Activated naive CD4-positive, alpha-beta T cell treated with anti-CD3 and anti-CD28 coated beads, Interleukin-2, amount 50 U/mL, for 72 hours (primary cell): ENCODE data around the gene SEC31B. TPM values are rescaled to one million over a fixed set of nuclear protein-coding genes. Genes with fewer than 3 reads are reported as not detected.

Experiments used
- ATAC-seq, 2 donors: fragments of 150-1000 bp; cut with Tn5 transposase; 2 replicates each; pipeline ENCODE4 v1.10.0; 2021; ENCODE audit warnings: mild to moderate bottlenecking in 2 of 2, moderate library complexity in 2 of 2
- DNase-seq, 2 donors: peaks; one replicate each; pipeline ENCODE4 v3.0.0; 2021 to 2022; ENCODE audit warnings: low spot score in 2 of 2
- H3K27ac Mint-ChIP-seq, 2 donors: one replicate each; pipeline ENCODE4 v1.8.0; 2022; ENCODE audit warnings: mild to moderate bottlenecking in 2 of 2, mixed read lengths in 2 of 2
- H3K36me3 Mint-ChIP-seq, 2 donors: one replicate each; pipeline ENCODE4 v1.8.0; 2022; ENCODE audit warnings: mixed read lengths in 2 of 2
- H3K9me3 Mint-ChIP-seq, 2 donors: one replicate each; pipeline ENCODE4 v1.8.0; 2022; ENCODE audit warnings: mixed read lengths in 2 of 2
- total RNA-seq, 2 donors: library from RNA; stranded (reverse); gene quantifications; one replicate each; pipeline ENCODE4 v1.2.3, GENCODE V29; 2022

Gene SEC31B
- total RNA-seq, 2 donors from 2014 or later, result 60.8 to 121 TPM

- DNase-seq, result peak; percentile 87 to 92
- Mint-ChIP-seq H3K27ac (peak within 1 kb of the TSS in 1 of 2 donors; percentile 52), H3K36me3 (peaks cover 8 to 11% of the 10 kb centered on the region in 2 donors), H3K9me3 (no peaks in the 10 kb centered on the region)
- peak; percentile 86 to 98 for ATAC-seq
Measured at GRCh38 chr10:100535715-100536353, 16.2 kb upstream of the SEC31B start, which contains the start of gene HIF1AN. Gene HIF1AN, plus strand, starts transcription at chr10:100535943. Its CDS starts 16 bp downstream, at chr10:100535959.

- Mint-ChIP-seq H3K36me3 (peaks cover 8 to 11% of the 10 kb centered on the region in 2 donors), H3K9me3 (no peaks in the 10 kb centered on the region), H3K27ac (no peak overlapping the region)
- DNase-seq (no peak), ATAC-seq (peak; percentile 9 to 12)
Measured at GRCh38 chr10:100535338-100535714, 15.7 kb upstream of the SEC31B start.

DNA sequence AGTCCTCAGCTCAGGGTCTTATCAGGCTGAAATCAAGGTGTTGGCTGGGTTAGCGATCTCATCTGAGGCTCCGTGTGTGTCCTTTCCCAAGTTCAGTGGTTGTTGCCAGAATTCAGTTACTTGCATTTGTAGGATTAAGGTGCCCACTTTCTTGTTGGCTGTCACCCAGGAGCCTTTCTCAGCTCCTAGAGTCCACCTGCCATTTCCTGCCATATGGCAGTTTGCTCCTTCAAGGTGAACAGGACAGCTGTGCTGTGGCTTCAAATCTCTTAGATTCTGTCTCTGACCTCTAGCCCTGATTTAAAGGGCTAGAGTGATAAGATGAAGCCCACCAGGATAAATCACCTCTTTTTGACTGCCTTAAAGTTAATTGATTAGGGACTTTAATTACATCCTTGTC lies 15.1 kb upstream of the SEC31B start:
- ATAC-seq (no peak), DNase-seq (no peak)
- no peaks in the 10 kb centered on the region for H3K9me3 Mint-ChIP-seq
- no peak overlapping the region for H3K27ac Mint-ChIP-seq
- H3K36me3 Mint-ChIP-seq, result peaks cover 14 to 17% of the 10 kb centered on the region in 2 donors

GRCh38 chr10:100531761-100532160 lies 12.1 kb upstream of the SEC31B start:
- H3K9me3 Mint-ChIP-seq, result no peaks in the 10 kb centered on the region
- DNase-seq (no peak), ATAC-seq (peak in 1 of 2 donors; percentile 69)
- H3K27ac Mint-ChIP-seq, result no peak overlapping the region
- H3K36me3 Mint-ChIP-seq, result peaks cover 22 to 23% of the 10 kb centered on the region in 2 donors

GRCh38 chr10:100529475-100530298 lies 10.0 kb upstream of the SEC31B start, which contains the start of gene NDUFB8:
Gene NDUFB8, minus strand, starts transcription at chr10:100529871. Its CDS starts 20 bp downstream, at chr10:100529851.
- DNase-seq (peak; percentile 88 to 91), ATAC-seq (peak; percentile 64 to 78)
- no peaks in the 10 kb centered on the region for H3K9me3 Mint-ChIP-seq
- peak within 1 kb of the TSS; percentile 96 for H3K27ac Mint-ChIP-seq
- H3K36me3 Mint-ChIP-seq, result peaks cover 31 to 35% of the 10 kb centered on the region in 2 donors

- Mint-ChIP-seq H3K27ac (peak overlapping the region; percentile 96), H3K36me3 (peaks cover 31 to 35% of the 10 kb centered on the region in 2 donors), H3K9me3 (no peaks in the 10 kb centered on the region)
- DNase-seq (no peak), ATAC-seq (peak in 1 of 2 donors; percentile 9)
Measured at GRCh38 chr10:100528921-100529474, 9.3 kb upstream of the SEC31B start.

- no peaks in the 10 kb centered on the region for H3K9me3 Mint-ChIP-seq
- DNase-seq (no peak), ATAC-seq (peak; percentile 48 to 72)
- peak overlapping the region; percentile 96 for H3K27ac Mint-ChIP-seq
- H3K36me3 Mint-ChIP-seq, result peaks cover 31 to 35% of the 10 kb centered on the region in 2 donors
Measured at GRCh38 chr10:100528123-100528886, 8.6 kb upstream of the SEC31B start.

DNA sequence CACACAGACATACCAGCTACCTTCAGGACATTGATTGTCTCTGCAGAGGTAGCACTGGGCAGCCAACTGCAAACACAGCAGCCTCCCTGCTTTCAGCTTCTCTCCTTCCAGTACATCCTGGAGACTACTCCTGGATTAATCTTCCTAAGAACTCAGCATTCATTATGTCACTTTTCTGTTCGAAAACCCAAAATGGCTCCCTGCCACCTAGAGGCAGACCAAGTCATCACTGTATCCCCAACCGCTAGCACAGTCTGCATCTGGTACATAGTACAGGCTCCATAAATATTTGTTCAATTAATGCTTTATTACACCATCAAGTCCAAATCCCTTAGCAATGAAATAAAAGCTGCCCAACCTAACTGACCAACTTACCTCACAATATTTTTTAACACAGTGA lies 5.0 kb upstream of the SEC31B start:
- H3K36me3 Mint-ChIP-seq, result peaks cover 24 to 28% of the 10 kb centered on the region in 2 donors
- no peak for DNase-seq
- ATAC-seq, result no peak
- no peaks in the 10 kb centered on the region for H3K9me3 Mint-ChIP-seq
- peak overlapping the region in 1 of 2 donors; percentile 23 for H3K27ac Mint-ChIP-seq

- Mint-ChIP-seq H3K36me3 (peaks cover 20 to 24% of the 10 kb centered on the region in 2 donors), H3K9me3 (no peaks in the 10 kb centered on the region), H3K27ac (peak overlapping the region; percentile 23 to 72)
- no peak for ATAC-seq
- no peak for DNase-seq
Measured at GRCh38 chr10:100524206-100524605, 4.5 kb upstream of the SEC31B start.

DNA sequence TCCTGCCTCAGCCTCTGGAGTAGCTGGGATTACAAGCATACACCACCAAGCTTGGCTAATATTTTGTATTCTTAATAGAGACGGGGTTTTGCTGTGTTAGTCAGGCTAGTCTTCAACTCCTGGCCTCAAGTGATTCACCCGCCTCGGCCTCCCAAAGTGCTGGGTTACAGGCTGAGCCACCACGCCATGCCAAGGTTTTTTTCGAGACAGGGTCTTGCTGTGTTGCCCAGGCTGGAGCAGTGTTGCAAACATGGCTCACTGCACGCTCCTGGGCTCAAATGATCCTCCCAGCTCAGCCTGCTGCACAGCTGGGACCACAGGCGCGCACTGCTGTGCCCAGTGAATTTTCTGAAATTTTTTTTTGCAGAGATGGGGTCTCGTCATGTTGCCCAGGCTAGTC lies 3.3 kb upstream of the SEC31B start:
- no peak for ATAC-seq
- DNase-seq, result no peak
- Mint-ChIP-seq H3K9me3 (no peaks in the 10 kb centered on the region), H3K36me3 (peaks cover 10 to 16% of the 10 kb centered on the region in 2 donors), H3K27ac (no peak overlapping the region)

DNA sequence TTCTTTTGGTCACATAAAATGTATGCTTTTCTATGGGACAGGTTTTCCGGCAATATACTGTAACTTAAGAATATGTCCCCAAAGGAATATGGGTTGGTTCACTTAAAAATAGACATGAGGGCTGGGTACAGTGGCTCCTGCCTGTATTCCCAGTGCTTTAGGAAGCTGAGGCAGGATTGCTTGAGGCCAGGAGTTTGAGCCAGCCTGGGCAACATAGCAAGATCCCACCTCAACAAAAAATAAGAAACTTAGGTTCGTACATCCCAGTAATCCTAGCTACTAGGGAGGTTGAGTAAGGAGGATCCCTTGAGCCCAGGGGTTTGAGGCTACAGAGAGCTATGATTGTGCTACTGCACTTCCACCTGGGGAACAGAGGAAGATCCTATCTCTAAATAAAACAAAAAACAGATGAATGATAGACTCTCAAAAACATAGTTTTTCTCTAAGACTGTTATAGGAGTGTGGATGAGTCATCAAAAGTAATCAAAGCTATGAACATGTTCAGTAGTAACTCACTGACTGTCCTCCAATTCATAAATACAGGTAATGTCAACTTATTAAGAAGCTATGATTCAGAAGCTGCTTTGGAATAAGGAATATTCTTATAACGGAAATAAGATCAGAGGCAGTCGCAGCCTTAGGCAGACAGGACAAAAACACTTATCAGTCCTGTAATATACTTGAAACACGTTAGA lies 2.6 kb upstream of the SEC31B start:
- Mint-ChIP-seq H3K27ac (no peak overlapping the region), H3K36me3 (peaks cover 10 to 23% of the 10 kb centered on the region in 2 donors)
- no peak for ATAC-seq

GRCh38 chr10:100520811-100521210 lies 1.1 kb upstream of the SEC31B start:
- H3K36me3 Mint-ChIP-seq, result peaks cover 10 to 17% of the 10 kb centered on the region in 2 donors
- no peak for DNase-seq
- H3K9me3 Mint-ChIP-seq, result no peaks in the 10 kb centered on the region
- no peak for ATAC-seq
- peak overlapping the region in 1 of 2 donors; percentile 29 for H3K27ac Mint-ChIP-seq

More for the DNA sequence above, 2.6 kb upstream of the SEC31B start:
- no peak for DNase-seq
- no peaks in the 10 kb centered on the region for H3K9me3 Mint-ChIP-seq

DNA sequence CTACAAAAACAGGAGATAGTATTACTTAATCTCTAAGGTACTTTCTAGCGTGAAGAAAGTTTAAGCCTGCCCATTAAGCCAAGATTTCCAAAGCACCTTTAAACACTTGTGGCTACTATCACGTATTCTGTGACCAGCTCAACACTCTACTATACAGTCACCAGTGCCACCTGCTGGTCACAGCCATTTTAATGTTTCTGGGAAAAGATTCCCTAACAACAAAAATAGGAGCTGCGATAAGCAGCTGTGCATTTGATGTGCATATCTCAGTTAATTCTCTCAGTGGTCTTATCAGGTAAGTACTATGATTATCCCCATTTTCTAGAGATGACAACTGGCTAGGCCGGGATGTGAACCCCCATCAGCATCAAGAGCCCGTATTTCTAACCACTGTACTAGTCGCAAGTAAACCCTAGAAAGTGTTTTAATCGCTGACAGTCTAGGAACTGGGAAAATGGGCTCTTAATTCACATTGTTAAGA lies 860 bp downstream of the SEC31B start:
- ATAC-seq (peak; percentile 76 to 80), DNase-seq (peak in 1 of 2 donors; percentile 72)
- Mint-ChIP-seq H3K9me3 (no peaks in the 10 kb centered on the region), H3K36me3 (peaks cover 15 to 20% of the 10 kb centered on the region in 2 donors), H3K27ac (no peak overlapping the region)

DNA sequence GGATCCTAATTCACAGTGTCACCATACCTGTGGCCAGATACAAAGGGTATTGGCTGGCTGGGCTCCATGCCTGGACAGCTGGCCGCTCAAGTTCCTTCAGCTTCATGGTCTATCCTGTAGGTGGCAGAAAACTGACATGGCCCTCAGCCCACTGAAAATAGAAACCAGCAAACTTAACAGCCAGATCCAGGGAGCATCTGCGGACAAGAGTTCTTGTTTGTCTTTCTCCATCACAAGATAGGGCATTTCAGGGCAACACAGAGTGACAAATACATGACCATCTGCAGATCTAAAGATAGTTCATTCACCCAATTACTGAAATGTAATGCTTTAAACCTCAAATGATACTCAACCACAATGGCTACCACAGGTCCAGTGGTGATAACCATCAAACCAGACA lies 2.8 kb downstream of the SEC31B start:
- Mint-ChIP-seq H3K27ac (no peak overlapping the region), H3K36me3 (peaks cover 27 to 30% of the 10 kb centered on the region in 2 donors), H3K9me3 (no peaks in the 10 kb centered on the region)
- DNase-seq (no peak), ATAC-seq (peak in 1 of 2 donors; percentile 38)

DNA sequence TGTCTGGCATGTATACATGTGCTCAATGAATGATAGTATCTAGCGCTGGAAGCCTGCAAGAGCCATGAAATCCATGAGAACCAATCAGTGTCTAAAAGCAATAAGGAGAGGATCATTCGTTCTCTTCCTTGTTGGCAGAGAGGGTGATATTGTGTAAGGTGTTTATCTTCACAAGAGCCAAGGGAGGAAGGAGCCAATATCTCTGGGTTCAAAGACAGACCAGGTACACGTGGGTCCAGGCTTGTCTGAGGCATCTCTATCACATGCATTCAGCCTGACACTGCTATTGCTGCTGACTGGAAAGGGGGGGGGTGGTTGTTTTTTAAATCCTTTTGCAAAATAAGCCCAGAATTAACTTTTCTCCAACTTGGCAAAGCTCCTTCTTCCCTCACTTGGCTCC lies 4.0 kb downstream of the SEC31B start:
- ATAC-seq, result no peak
- H3K36me3 Mint-ChIP-seq, result peaks cover 27 to 30% of the 10 kb centered on the region in 2 donors
- no peaks in the 10 kb centered on the region for H3K9me3 Mint-ChIP-seq
- H3K27ac Mint-ChIP-seq, result no peak overlapping the region
- DNase-seq, result no peak
